IPS DF 19.7 (cell line): ENCODE results near the gene SMC2.

Experiments used
- DNase-seq: peaks from one replicate; pipeline ENCODE4 v3.0.0-alpha.2; 2013; ENCODE audit warnings: low read depth, low spot score

Gene SMC2

DNA sequence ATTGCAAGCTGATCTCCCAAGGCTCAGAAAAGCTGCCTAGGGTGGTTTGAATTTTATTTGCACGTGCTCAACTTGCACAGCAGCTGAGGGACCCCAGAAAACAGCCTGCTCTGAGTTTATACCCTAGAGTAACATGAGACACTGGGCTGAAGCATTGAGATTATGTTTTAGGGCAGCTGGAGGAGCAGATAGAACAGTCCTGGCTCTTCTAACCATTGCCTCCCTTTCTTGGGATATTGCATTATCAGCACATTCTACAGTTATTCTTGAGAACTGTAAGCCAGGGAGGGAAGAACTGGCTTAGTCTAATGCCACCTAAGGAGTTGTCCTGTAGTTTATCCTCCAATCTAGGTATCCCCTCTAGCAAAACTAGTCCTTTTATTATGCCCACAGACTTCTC is 10.3 kb downstream of the SMC2 start:
- DNase-seq, result no peak

DNA sequence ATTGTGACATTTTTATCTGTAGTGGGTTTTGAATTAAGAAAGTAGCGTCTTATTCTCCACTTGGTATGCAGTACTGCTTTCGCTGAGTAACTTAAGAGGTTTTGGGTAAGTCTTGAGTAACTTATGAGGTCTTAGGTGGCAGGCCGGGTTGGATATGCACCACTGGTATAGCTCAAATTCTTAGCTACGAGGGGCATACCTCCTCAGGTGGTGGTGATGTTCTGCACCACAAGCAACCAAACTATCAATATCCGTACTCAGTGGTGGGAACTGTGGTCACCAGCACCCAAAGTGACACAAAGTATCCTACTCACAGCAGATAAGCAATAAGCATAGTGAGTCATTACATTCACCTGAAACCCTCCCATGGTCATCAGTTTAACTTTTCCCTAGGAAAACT is 13.7 kb downstream of the SMC2 start:
- no peak for DNase-seq

DNA sequence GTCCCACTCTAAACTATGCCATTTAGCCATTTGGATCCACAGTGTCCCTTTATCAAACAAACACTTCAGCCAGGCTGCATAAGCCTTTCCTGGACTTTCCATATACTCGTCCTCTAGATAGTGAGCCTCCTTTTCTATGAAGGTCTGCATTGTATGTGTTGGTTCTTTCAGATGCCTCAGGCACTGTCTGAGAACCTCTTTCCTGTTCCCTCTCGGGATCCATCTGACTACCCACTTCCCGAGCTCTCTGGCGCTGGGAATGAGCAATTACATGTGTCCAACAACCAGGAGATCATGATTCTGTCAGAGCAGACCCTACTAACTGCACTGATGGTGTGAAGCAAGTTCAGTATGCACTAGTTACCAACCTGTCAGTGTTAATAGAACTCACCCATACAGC is 14.2 kb downstream of the SMC2 start:
- no peak for DNase-seq

DNA sequence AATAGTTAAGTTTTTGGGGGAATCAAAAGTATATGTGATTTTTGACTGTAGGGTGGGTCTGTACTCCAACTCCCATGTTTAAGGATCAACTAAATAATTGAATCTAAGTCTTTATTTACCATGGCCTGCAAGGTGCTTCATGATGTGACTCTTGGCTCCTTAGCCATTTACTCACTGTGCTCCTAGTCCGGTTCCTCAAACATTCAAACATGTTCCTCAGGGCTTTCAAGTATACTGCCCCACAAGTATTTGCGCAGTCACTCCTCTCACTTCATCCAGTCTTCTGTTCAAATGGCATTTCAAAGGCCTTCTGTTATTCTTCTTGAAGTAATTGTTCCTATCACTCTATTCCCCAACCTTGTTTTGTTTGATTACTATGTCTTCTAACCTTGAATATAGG is 16.4 kb downstream of the SMC2 start:
- DNase-seq, result no peak

DNA sequence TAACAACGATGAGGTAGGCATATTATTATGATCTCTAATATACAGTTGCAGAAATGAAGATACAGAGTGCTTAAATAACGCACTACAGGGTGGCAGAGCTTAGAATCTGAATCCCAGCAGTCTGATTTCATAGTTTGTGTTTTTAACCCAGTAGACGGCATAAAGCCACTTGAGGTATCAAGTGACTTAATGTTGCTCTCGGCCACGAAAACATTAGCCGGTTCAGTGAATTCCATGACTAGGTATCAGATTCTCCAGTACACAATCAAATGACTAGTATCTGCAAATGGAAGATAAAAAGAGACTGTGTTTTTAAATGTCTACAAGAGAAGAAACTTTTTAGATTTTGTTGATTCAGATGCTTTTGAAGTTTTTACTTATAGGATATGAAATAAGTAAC is 24.8 kb downstream of the SMC2 start:
- DNase-seq, result no peak

DNA sequence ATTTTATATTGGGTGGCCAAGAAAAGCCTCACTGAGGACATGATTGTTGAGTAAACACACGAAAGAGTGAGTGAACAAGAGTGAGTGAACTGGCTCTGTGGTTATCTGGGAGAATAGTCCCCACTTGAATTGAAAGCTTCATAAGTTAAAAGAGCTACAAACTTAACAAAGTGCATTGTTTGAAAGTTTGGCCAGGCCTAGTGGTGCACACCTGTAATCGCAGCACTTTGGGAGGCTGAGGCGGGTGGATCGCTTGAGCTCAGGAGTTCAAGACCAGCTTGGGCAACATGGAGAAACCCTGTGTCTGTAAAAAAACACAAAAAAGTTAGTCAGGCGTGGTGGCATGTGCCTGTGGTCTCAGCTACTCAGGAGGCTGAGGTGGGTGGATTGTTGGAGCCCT is 26.9 kb downstream of the SMC2 start:
- no peak for DNase-seq

DNA sequence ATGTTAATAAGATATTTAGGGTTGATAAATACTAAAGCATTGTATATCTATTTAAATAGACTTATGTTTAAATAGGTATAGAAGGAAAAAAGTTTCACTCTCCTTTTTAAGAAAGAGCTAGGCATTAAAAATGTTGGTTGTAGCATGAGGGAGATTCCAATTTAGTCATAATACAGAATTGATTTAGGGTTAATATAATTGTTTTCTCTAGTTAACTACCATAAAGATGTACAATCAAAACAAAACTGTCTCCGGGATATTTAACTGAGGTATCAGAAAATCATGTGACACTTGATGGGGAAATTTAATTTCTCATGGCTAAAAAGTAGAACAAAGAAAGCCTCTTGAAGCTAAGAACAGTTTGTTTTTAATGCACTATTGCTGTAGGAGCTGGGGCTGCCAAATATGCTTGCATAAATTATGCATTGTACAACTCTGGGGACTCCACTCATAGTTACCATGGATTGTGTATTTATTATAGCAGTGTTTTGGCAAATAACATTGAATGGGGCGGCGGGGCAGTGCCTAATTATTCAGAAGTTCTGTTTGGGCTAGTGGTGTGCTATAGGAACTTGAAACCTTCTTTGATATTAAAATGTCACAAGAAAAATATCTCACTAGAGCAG is 44.2 kb downstream of the SMC2 start:
- no peak for DNase-seq

DNA sequence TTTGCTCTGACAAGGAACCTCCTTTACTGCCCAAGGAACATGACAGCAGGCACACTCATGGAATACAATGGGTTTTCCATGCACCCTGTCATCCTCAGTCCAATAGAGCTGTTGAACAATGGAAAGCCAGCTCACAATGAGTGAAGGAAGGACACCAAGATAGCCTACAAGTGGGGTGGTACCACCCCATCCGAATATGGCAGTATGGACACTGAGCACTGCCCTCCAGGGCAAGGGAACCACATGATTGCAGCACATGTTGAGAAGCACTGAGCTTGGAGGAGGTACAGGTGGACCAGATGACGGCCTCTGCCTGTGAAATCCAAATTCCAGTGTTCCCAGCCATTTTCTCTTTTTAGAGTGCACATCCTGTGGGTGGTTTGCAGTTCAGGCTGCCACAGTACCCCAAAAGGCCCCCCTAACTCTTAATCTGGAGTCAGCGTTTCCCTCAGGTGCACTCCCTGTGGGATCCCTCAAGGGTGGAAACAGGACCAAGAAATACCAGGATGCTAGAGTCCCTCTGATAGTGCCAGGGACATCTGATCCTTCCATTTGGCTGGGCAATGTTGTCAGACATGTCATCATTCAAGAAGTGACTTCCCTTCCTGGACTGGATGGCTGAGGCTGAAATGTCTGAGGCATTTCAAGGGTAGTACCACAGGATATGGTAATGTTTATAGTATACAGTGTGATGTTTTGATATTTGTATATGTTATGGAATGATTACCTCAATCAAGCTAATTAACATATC is 48.9 kb downstream of the SMC2 start:
- no peak for DNase-seq

DNA sequence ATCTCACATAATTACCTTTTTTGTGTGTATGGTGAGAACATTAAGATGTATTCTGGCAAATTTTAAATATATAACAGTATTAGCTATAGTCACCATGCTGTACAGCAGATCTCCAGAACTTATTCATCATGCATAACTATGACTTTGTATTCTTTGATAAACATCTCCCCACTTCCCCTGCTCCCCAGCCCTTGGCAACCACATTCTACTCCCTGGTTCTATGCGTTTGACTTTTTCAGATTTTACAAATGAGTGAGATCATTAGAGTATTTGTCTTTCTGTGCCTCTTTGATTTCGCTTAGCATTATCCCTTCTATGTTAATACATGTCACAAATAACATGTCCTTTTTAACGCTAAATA is 49.4 kb downstream of the SMC2 start:
- DNase-seq, result no peak

DNA sequence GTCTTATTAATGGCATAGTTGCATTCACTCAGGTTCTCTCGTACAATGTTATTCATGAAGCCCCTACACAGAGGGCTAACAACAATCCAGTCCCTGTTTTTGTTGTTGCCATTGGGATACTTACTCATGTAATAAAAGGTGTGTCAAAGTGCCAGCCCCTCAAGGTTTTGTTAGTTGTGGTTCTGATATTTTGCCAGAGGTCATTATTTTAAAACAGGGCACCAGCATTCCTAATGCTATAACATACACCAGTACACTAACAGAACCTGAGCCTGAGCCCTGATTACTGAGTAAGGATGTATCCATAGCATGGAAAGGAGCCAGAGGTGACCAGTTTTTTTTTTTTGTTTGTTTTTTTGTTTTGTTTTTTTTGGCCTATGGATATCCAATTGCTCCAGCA is 50.2 kb downstream of the SMC2 start:
- no peak for DNase-seq

DNA sequence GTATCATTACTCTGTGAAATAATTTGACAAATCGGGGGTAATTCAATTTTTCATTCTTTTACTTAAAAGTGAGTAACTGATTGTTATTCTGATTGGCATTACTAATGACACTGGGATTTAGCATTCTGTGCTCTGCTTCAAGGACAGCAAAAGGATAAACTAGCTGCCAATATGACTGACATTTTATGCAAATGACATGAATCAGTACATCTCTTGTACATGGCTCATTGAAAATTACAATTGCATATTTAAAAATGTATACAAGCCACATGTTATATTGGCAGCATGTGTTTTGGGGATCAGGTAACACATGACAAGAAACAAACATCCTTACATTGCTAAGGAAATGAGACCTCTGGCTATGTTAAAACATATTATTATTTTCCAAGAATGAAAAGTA is 79.0 kb downstream of the SMC2 start:
- DNase-seq, result no peak

DNA sequence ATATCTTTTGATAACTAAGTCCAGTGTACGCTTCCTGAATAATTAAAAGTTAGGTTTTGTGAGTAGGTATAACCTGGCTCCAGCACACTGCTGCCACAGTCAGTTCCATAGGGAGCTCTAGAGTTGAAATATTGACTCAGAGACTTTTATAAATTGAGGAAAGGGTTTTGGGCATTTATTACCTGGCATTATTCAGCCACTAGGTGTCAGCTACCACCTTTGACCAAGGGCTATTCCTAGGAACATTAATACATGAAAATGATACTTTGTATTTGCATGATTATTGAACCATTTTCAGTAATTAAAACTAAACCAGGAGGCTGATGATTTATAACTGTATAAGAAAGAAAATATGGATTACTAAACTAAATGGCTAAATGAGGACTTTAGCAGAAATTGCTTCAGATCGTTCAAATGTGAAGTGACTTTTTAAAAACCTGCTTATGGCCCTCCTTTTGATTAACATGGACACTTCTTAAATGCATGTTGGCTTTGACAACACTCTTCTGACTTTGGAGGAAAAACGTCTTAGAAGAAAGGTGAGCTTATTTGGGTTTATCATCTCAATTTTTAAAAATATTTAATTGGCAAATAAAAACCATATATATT is 83.0 kb downstream of the SMC2 start:
- no peak for DNase-seq

DNA sequence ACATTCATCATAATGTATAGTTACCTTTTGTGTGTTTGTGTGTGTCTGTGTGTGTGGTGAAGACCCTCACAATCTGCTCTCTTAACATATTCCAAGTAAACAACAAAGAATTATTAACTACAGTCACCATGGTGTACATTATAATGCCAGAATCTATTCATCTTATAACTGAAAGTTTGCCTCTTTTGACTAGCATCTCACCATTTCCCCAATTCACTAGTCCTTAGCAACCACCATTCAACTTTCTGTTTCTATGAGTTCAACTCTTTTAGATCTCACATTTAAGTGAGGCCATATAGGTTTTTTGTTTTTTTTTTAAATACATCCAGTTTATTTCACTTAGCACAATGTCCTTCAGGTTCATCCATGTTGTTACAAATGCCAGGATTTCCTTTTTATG is 83.6 kb downstream of the SMC2 start:
- no peak for DNase-seq
